GM18519 (cell line): ENCODE data around the gene HBG2.

Experiments
- ATAC-seq: cut with Tn5 transposase; IDR thresholded peaks from one replicate; pipeline ENCODE4 v1.9.1; 2021; ENCODE audit warnings: mild to moderate bottlenecking, moderate library complexity; ENCODE audit not compliant: unreplicated experiment, low FRiP score

Gene HBG2

DNA sequence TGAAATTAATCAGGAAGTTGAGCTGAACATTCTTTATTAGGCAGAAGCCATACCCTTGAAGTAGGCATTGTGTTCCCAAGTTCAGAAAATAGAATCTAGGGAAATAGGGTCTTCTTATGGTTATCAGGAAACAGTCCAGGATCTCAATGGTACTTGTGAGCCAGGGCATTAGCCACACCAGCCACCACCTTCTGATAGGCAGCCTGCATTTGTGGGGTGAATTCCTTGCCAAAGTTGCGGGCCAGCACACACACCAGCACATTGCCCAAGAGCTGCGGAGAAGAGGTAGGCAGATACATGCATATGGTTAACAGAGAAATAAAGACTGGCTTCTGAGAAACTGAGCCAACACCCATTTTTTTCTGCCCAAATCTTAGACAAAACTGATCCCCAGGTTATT is 21.8 kb downstream of the HBG2 start:
- ATAC-seq: no peak

DNA sequence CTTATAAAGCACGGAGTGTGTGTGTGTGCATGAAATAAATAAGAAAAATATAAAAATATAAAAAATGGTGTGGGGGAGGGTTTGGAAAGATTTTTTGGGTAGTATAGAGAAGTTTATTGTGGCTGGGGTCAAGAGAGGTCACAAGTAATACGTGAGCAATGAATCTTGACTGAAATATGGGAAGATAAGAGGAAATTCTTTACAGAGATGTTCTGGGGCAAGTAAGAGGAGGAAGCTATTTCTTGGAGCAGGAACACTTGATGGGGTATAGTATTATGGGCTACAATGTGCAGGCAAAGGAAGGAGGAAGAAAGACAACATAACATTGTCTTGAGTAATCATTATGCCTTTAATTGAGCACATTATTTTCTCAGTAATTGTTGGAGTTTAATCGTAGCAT is 22.4 kb downstream of the HBG2 start:
- no peak for ATAC-seq

DNA sequence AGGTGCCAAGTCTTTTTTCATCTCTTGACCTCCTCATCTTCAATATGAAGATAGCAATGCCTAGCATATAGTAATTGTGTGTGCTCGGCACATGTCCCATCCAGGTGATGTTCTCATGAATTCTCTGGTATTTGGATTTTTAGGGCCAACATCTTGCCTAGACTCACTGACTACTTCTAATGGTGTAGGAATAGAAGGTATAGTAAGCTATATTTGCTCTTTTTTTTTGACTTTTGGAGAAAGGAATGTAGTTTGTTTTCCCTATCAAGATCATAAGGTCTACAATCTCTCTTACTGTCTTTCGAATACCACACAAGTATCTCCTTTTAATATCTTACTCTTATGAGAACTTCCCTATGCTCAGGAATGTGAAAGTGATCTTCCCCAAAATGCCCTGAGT is 23.5 kb downstream of the HBG2 start:
- ATAC-seq: no peak

DNA sequence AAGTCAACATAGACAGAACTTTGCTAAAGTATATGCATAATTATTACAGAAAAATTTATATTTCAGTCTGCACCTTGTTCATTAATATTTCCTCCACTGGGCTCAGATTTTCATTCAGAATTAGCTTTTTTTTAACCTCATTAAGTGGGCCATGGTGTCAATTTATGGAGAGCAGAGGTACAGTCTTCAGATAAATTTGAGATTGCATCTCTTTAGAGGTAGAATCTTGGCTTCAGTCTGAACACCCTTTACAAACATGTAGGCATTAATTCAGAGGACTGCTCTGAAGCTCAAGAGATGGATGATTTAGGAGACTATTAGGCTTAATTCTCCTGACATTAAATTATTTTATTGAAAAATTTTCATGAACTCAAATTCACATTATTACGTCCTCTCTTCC is 24.3 kb downstream of the HBG2 start:
- no peak for ATAC-seq

DNA sequence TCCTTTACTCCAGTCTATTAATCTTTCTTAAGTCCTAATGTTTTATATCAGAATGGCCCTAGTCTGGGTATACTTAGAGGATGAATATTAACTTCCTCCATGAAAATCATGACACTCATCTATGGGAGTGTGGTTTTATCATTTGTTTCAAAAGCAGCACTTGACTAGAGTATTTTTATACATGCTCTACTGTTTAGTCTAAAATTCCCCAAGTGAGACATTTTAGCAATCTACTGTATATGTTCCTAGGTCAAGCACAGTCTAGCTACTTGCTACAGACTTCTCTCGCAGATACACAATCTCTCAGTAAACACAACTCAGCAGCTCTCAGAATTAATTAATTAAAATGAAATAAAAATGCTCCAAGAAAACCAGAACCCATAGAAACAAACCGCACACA is 24.8 kb downstream of the HBG2 start:
- ATAC-seq: no peak

DNA sequence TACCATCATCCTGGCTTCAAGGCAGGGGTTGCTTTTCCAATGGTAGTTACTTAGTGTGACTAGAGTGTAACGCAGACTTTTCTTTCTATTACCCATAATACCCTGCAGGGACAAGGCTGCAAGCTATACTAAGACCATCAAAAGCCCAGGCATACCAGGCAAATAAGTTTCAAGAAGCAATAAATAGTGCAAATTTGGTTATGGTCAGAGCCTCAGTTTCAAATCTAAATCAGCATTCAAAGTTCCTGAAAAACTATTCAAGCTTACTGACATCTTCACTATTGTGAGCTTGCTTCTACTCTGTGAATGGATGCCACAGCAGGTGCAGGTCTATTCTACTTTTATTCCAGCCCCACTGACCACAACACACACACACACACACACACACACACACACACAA is 25.2 kb downstream of the HBG2 start:
- no peak for ATAC-seq

DNA sequence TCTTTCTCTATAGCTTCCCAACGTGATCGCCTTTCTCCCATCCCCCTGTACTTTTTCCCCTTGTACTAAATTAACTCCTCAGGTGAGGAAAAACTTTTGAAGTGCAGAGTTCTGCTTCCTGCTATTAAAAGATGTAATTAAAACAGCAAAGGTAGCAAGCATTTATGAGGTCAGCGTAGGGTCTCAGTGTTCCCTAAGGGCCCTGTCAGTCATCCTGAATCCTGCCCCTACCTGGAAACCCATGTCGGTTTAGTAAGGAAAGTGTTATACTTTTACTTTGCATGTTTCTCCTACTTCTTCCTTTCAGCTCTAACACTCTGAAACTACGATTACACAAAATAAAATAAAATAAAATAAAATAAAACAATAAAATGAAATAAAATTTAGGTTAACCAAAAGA is 26.5 kb downstream of the HBG2 start:
- no peak for ATAC-seq

DNA sequence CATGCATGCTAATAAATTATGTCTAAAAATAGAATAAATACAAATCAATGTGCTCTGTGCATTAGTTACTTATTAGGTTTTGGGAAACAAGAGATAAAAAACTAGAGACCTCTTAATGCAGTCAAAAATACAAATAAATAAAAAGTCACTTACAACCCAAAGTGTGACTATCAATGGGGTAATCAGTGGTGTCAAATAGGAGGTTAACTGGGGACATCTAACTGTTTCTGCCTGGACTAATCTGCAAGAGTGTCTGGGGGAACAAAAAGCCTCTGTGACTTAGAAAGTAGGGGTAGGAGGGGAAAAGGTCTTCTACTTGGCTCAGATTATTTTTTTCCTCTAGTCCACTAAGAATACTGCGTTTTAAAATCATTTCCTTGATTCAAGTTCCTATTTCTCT is 26.9 kb downstream of the HBG2 start:
- no peak for ATAC-seq

DNA sequence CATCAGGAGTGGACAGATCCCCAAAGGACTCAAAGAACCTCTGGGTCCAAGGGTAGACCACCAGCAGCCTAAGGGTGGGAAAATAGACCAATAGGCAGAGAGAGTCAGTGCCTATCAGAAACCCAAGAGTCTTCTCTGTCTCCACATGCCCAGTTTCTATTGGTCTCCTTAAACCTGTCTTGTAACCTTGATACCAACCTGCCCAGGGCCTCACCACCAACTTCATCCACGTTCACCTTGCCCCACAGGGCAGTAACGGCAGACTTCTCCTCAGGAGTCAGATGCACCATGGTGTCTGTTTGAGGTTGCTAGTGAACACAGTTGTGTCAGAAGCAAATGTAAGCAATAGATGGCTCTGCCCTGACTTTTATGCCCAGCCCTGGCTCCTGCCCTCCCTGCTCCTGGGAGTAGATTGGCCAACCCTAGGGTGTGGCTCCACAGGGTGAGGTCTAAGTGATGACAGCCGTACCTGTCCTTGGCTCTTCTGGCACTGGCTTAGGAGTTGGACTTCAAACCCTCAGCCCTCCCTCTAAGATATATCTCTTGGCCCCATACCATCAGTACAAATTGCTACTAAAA is 27.8 kb downstream of the HBG2 start, which contains the start of gene HBB:
HBB (minus strand) TSS at position 340 of the 579 bp plus-strand sequence; CDS start at position 290, 50 bp downstream.
- no peak for ATAC-seq

DNA sequence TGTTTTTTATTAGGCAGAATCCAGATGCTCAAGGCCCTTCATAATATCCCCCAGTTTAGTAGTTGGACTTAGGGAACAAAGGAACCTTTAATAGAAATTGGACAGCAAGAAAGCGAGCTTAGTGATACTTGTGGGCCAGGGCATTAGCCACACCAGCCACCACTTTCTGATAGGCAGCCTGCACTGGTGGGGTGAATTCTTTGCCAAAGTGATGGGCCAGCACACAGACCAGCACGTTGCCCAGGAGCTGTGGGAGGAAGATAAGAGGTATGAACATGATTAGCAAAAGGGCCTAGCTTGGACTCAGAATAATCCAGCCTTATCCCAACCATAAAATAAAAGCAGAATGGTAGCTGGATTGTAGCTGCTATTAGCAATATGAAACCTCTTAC is 29.1 kb downstream of the HBG2 start:
- ATAC-seq: no peak

DNA sequence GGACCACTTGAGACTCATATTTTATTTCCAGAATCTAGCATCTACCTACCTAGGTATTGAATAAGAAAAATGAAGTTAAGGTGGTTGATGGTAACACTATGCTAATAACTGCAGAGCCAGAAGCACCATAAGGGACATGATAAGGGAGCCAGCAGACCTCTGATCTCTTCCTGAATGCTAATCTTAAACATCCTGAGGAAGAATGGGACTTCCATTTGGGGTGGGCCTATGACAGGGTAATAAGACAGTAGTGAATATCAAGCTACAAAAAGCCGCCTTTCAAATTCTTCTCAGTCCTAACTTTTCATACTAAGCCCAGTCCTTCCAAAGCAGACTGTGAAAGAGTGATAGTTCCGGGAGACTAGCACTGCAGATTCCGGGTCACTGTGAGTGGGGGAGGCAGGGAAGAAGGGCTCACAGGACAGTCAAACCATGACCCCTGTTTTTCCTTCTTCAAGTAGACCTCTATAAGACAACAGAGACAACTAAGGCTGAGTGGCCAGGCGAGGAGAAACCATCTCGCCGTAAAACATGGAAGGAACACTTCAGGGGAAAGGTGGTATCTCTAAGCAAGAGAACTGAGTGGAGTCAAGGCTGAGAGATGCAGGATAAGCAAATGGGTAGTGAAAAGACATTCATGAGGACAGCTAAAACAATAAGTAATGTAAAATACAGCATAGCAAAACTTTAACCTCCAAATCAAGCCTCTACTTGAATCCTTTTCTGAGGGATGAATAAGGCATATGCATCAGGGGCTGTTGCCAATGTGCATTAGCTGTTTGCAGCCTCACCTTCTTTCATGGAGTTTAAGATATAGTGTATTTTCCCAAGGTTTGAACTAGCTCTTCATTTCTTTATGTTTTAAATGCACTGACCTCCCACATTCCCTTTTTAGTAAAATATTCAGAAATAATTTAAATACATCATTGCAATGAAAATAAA is 29.8 kb downstream of the HBG2 start:
- no peak for ATAC-seq

DNA sequence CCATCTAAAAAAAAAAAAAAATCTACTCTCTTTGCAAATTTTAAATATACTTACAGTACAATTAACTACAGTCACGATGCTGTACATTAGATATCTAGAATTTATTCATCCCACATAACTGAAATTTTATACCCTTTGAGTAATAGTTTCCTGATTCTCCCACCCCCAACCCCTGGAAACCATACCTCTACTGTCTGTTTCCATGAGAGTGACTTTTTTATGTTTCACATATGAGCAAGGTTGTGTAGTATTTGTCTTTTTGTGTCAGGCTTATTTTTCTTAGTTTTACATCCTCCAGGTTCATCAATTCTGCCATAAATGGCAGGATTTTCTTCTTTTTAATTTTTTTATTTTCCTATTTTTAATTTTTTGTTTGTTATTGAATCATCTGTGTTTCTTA is 30.9 kb downstream of the HBG2 start:
- ATAC-seq: no peak

DNA sequence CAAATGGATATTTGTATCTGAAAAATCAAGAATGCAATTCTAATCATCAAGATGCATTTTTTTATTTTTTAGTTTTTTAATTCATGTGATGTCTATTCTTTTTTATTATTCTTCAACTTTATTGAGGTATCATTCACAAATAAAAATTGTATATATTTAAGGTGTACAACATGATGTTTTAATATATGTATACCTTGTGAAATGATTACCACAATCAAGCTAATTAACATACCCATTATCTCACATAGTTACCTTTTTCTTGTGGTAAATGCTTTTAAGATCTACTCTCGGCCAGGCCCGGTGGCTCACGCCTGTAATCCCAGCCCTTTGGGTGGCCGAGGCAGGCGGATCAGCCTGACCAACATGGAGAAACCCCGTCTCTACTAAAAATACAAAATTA is 31.4 kb downstream of the HBG2 start:
- no peak for ATAC-seq

DNA sequence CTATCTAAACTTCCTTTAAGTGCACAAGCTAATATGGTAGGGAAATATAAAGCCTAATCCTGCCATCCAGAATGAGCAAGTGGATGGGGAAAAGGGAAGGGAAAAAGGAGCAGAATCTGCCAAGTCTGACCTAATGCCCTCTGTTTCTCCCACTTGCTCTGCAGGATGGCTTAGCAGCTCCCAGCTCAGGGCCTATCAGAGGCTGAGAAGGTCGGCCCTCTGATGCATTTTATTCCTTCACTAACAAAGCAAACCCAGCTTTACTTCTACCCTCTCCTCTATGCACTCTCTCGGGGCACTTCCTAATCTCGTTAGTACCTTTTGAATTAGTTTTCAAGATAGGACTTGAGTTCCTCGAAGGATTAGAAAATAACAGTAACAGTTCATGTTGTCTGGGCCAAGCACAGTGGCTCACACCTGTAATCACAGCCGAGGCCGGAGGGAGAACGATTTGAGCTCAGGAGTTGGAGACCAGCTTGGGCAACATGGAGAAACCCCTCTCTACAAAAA is 44.1 kb downstream of the HBG2 start:
- no peak for ATAC-seq

DNA sequence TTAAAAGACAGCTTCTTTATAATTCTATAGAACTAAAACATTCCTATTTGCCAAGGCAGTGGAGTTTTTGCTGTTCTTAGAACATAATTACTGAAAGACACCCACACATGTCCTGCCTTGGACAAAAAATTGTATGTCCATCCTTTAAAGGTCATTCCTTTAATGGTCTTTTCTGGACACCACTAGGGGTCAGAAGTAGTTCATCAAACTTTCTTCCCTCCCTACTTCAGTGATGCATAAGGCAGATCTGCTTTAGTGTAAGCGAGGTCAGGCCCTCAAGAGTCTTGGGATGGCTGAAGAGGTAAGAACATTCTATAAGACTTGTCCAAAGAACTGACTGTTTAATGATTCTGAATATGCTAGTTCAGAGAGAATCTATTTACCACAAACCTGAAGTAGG is 49.8 kb downstream of the HBG2 start:
- ATAC-seq: no peak

DNA sequence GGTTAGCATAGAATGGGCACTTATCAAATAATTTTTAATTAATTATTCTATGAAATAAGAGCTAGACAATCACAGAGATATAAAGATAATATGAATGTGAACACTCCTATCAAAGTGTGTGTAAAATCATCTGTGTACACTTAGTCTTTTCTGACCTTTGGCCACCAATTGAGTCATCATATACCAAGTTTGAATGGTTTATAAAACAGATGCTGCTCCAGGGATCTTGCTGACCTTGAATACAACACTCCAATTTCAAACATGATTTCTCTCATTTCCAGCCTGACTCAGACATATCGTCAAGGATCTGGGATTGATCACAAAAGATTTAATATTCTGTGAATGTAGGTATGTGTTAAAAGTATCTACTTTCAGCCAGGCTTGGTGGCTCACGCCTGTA is 51.2 kb downstream of the HBG2 start:
- no peak for ATAC-seq
